ENCODE data around the gene PPP4C. TPM values are rescaled to one million over a fixed set of nuclear protein-coding genes. Genes with fewer than 3 reads are reported as not detected.

Gene PPP4C
- total RNA-seq, 1 experiment from 2014 or later: 163 TPM

- Mint-ChIP-seq H3K4me3 (peak overlapping the region; percentile 73 to 90), H3K36me3 (ENCODE audit: insufficient read depth in 1 of 3, low read depth in 3 of 3) (peaks cover 6 to 16% (median 10%) of the 10 kb centered on the region in 3 experiments; a peak in 5 of 7 replicates), H3K4me1 (peaks cover 27 to 42% of the 10 kb centered on the region in 2 experiments), H3K27me3 (ENCODE audit: low read depth) (peaks cover 29% of the 10 kb centered on the region), H3K9me3 (no peaks in the 10 kb centered on the region; a peak in 1 of 5 replicates), H3K27ac (no peak overlapping the region; a peak in 1 of 7 replicates)
- Histone ChIP-seq H4K20me1 (ENCODE audit: control insufficient read depth, insufficient read depth, insufficient read length) (no peaks in the 10 kb centered on the region), H3K14ac (ENCODE audit: insufficient read depth, low read length) (peak overlapping the region; percentile 52), H3K4me2 (ENCODE audit: insufficient read depth, insufficient read length, low read length) (peak overlapping the region; percentile 76), H3K9ac (ENCODE audit: extremely low read depth, insufficient read length, low read length) (peak overlapping the region; percentile 12), H2AK5ac (ENCODE audit: insufficient read length, low read length) (no peak overlapping the region), H2BK120ac (ENCODE audit: low read depth, low read length, poor library complexity, severe bottlenecking) (no peak overlapping the region), H3K56ac (ENCODE audit: insufficient read length, low read depth, low read length) (no peak overlapping the region), H2BK5ac (ENCODE audit: insufficient read length, low read length) (no peak overlapping the region), H4K8ac (replicated peaks; ENCODE audit: insufficient read length, low read depth, low read length) (no peak overlapping the region), H3K27me3 (ENCODE audit: insufficient read depth, low read length) (no peaks in the 10 kb centered on the region; the same call in 1 of the 2 replicates), H3K79me1 (ENCODE audit: insufficient read depth, low read depth, low read length, poor library complexity, severe bottlenecking) (no peaks in the 10 kb centered on the region), H2AFZ (ENCODE audit: low read length) (no peak overlapping the region), H2BK12ac (ENCODE audit: insufficient read length, low read depth, low read length) (no peak overlapping the region), H3K27ac (ENCODE audit: insufficient read length, low read depth, low read length) (no peak overlapping the region), H3T11ph (ENCODE audit: low read length) (no peak overlapping the region), H2BK15ac (ENCODE audit: low read depth, low read length) (no peak overlapping the region), H3K18ac (ENCODE audit: insufficient read length, low read depth, low read length) (peak overlapping the region; percentile 80), H4K91ac (ENCODE audit: insufficient read length, low read depth, low read length) (no peak overlapping the region), H3K4me1 (ENCODE audit: insufficient read depth, low read length) (peaks cover 3% of the 10 kb centered on the region; the same call in 1 of the 2 replicates), H3K4ac (ENCODE audit: low read depth, low read length) (no peak overlapping the region), H3K79me2 (ENCODE audit: insufficient read depth, low read length) (no peaks in the 10 kb centered on the region; the same call in 1 of the 2 replicates), H3K23me2 (ENCODE audit: insufficient read length, low read depth, low read length, poor library complexity, severe bottlenecking) (peaks cover 20% of the 10 kb centered on the region), H3K9me3 (ENCODE audit: control insufficient read depth, low read depth, low read length) (no peaks in the 10 kb centered on the region), H3K23ac (ENCODE audit: insufficient read length, low read depth, low read length) (no peak overlapping the region), H2BK20ac (ENCODE audit: low read depth, low read length, poor library complexity, severe bottlenecking) (no peak overlapping the region), H4K5ac (ENCODE audit: insufficient read length, low read depth, low read length) (no peak overlapping the region)
- peak; percentile 36 for DNase-seq
- WGBS (ENCODE audit: extremely low coverage, insufficient read length, low lambda C conversion rate): no CpG with 5 or more reads among the region's 23 CpGs
- no peak for TF ChIP-seq CTCF (conservative IDR thresholded peaks at IDR 0.05)
These were observed 45.6 kb upstream of the PPP4C start for GRCh38 chr16:30030011-30030685.
